ENCODE data around the gene KLHL14.

- no peak for TF ChIP-seq CTCF (conservative IDR thresholded peaks at IDR 0.05; ENCODE audit: low read length)
- TF ChIP-seq EZH2phosphoT487 (IDR thresholded peaks at IDR 0.05; ENCODE audit: borderline replicate concordance, low read depth, low read length), result no peak
Observed at GRCh38 chr18:32712860-32713259, 60.0 kb downstream of the KLHL14 start.

Data from OCI-LY7 (cell line).